GM12865 (cell line): ENCODE data around the gene CLIC5.
A peak's percentile ranks its signal among the peaks of the same experiment; 100 is the strongest.

Experiments used
- DNase-seq: peaks from one replicate; pipeline ENCODE4 v3.0.0; 2010; ENCODE audit warnings: low read depth
- H3K4me3 ChIP-seq: 2 replicates; pipeline ENCODE4 v1.5.1; 2011; ENCODE audit warnings: mild to moderate bottlenecking, low read depth, low read length, control low read depth
- CTCF ChIP-seq: IDR thresholded peaks from 2 replicates; pipeline ENCODE4 v1.5.1; 2011; ENCODE audit warnings: low read length, control low read depth, low read depth, inconsistent platforms; ENCODE audit not compliant: insufficient read depth; ENCODE audit errors: missing control alignments

The CLIC5 gene

GRCh38 chr6:46024124-46024769 lies 8.6 kb upstream of the CLIC5 start:
- H3K4me3 ChIP-seq: no peak overlapping the region
- TF ChIP-seq CTCF: no peak
- no peak for DNase-seq

GRCh38 chr6:46023216-46023915 lies 7.7 kb upstream of the CLIC5 start:
- no peak overlapping the region for H3K4me3 ChIP-seq
- no peak for DNase-seq
- TF ChIP-seq CTCF: no peak

GRCh38 chr6:46022106-46022948 lies 6.7 kb upstream of the CLIC5 start:
- TF ChIP-seq CTCF: no peak
- no peak overlapping the region for H3K4me3 ChIP-seq
- DNase-seq: no peak

GRCh38 chr6:46017726-46018125 lies 2.1 kb upstream of the CLIC5 start:
- DNase-seq: no peak
- no peak overlapping the region for H3K4me3 ChIP-seq
- TF ChIP-seq CTCF: no peak

GRCh38 chr6:46016063-46016608 lies 476 bp upstream of the CLIC5 start:
- TF ChIP-seq CTCF: no peak
- no peak overlapping the region for H3K4me3 ChIP-seq
- DNase-seq: no peak

GRCh38 chr6:46014511-46015118 lies 1.0 kb downstream of the CLIC5 start:
- no peak for TF ChIP-seq CTCF
- H3K4me3 ChIP-seq: peak overlapping the region; percentile 54
- no peak for DNase-seq
